SU-DHL-6 (cell line): ENCODE results near the gene PNPLA6.

Experiments
- CTCF ChIP-seq: fragments of 200-600 bp; sonication (generic); IDR thresholded peaks from one replicate; pipeline ENCODE4 v1.5.1; 2017; ENCODE audit warnings: antibody characterized with exemption, mild to moderate bottlenecking, low read length, moderate library complexity; ENCODE audit not compliant: insufficient read depth, poor library complexity, severe bottlenecking
- EZH2phosphoT487 ChIP-seq: fragments of 200-600 bp; sonication (generic), shearing (Covaris generic); conservative IDR thresholded peaks from 2 replicates; pipeline ENCODE4 v1.6.1; 2018; ENCODE audit warnings: mild to moderate bottlenecking, antibody characterized with exemption, low read length, moderate library complexity, mixed read lengths

- TF ChIP-seq CTCF (no peak), EZH2phosphoT487 (no peak)
Measured at GRCh38 chr19:7486923-7487322, 48.6 kb upstream of the PNPLA6 start.
